H9 (cell line): ENCODE results near the gene TFPI. TPM values are rescaled to one million over a fixed set of nuclear protein-coding genes. Genes with fewer than 3 reads are reported as not detected.

Experiments used
- DNase-seq: peaks from one replicate; pipeline ENCODE4 v3.0.0-alpha.2; 2017
- H2AFZ ChIP-seq: one replicate; pipeline ENCODE4 v1.6.1; 2013; ENCODE audit warnings: mild to moderate bottlenecking, low read length, control low read depth, moderate library complexity
- H2AK5ac ChIP-seq: 2 replicates; pipeline ENCODE4 v1.6.1; 2013; ENCODE audit warnings: low read length, control low read depth, mixed read lengths; ENCODE audit not compliant: insufficient read length
- H2BK120ac ChIP-seq: one replicate; pipeline ENCODE4 v1.6.1; 2013; ENCODE audit warnings: low read depth, mild to moderate bottlenecking, low read length, control low read depth, inconsistent platforms; ENCODE audit not compliant: poor library complexity, severe bottlenecking
- H2BK12ac ChIP-seq: 2 replicates; pipeline ENCODE4 v1.6.1; 2013; ENCODE audit warnings: low read length, control low read depth, mixed read lengths, low read depth; ENCODE audit not compliant: insufficient read length
- H2BK15ac ChIP-seq: 2 replicates; pipeline ENCODE4 v1.6.1; 2013; ENCODE audit warnings: low read depth, low read length, control low read depth
- H2BK20ac ChIP-seq: one replicate; pipeline ENCODE4 v1.6.1; 2013; ENCODE audit warnings: low read depth, mild to moderate bottlenecking, low read length, control low read depth, inconsistent platforms; ENCODE audit not compliant: poor library complexity, severe bottlenecking
- H2BK5ac ChIP-seq: 2 replicates; pipeline ENCODE4 v1.6.1; 2013; ENCODE audit warnings: low read length, control low read depth, mixed read lengths; ENCODE audit not compliant: insufficient read length
- H3K14ac ChIP-seq: 2 replicates; pipeline ENCODE4 v1.6.1; 2013; ENCODE audit warnings: low read length, control low read depth; ENCODE audit not compliant: insufficient read depth
- H3K18ac ChIP-seq: 2 replicates; pipeline ENCODE4 v1.6.1; 2013; ENCODE audit warnings: low read depth, mild to moderate bottlenecking, mixed read lengths, low read length, control low read depth; ENCODE audit not compliant: insufficient read length
- H3K23ac ChIP-seq: 2 replicates; pipeline ENCODE4 v1.6.1; 2013; ENCODE audit warnings: low read length, control low read depth, mixed read lengths, low read depth; ENCODE audit not compliant: insufficient read length
- H3K23me2 ChIP-seq: 2 replicates; pipeline ENCODE4 v1.6.1; 2013; ENCODE audit warnings: low read depth, mild to moderate bottlenecking, mixed read lengths, low read length, control low read depth; ENCODE audit not compliant: insufficient read length, poor library complexity, severe bottlenecking
- H3K27ac ChIP-seq: 2 replicates; pipeline ENCODE4 v1.5.1; 2013; ENCODE audit warnings: low read length, control low read depth, mixed read lengths, low read depth; ENCODE audit not compliant: insufficient read length
- H3K27me3 ChIP-seq: 2 replicates; pipeline ENCODE4 v1.6.1; 2013; ENCODE audit warnings: low read length, control low read depth, inconsistent platforms; ENCODE audit not compliant: insufficient read depth
- H3K4ac ChIP-seq: 2 replicates; pipeline ENCODE4 v1.6.1; 2013; ENCODE audit warnings: low read depth, mild to moderate bottlenecking, control low read depth, inconsistent platforms, low read length, moderate library complexity
- H3K4me1 ChIP-seq: 2 replicates; pipeline ENCODE4 v1.6.1; 2013; ENCODE audit warnings: low read length, control low read depth, inconsistent platforms; ENCODE audit not compliant: insufficient read depth
- H3K4me2 ChIP-seq: 2 replicates; pipeline ENCODE4 v1.6.1; 2013; ENCODE audit warnings: low read length, control low read depth, mixed read lengths; ENCODE audit not compliant: insufficient read length, insufficient read depth
- H3K56ac ChIP-seq: 2 replicates; pipeline ENCODE4 v1.6.1; 2013; ENCODE audit warnings: low read depth, mild to moderate bottlenecking, mixed read lengths, low read length, control low read depth; ENCODE audit not compliant: insufficient read length
- H3K79me1 ChIP-seq: 2 replicates; pipeline ENCODE4 v1.6.1; 2013; ENCODE audit warnings: low read depth, mild to moderate bottlenecking, moderate library complexity, low read length, control low read depth, inconsistent platforms; ENCODE audit not compliant: insufficient read depth, poor library complexity, severe bottlenecking
- H3K79me2 ChIP-seq: 2 replicates; pipeline ENCODE4 v1.6.1; 2013; ENCODE audit warnings: low read length, control low read depth, inconsistent platforms; ENCODE audit not compliant: insufficient read depth
- H3K9ac ChIP-seq: 2 replicates; pipeline ENCODE4 v1.6.1; 2013; ENCODE audit warnings: low read length, control low read depth, mixed read lengths; ENCODE audit not compliant: insufficient read length; ENCODE audit errors: extremely low read depth
- H3K9me3 ChIP-seq: one replicate; pipeline ENCODE4 v1.6.1; 2013; ENCODE audit warnings: low read depth, low read length, inconsistent platforms; ENCODE audit not compliant: control insufficient read depth
- H3T11ph ChIP-seq: one replicate; pipeline ENCODE4 v1.6.1; 2013; ENCODE audit warnings: mild to moderate bottlenecking, low read length, control low read depth, inconsistent platforms
- H4K20me1 ChIP-seq: one replicate; pipeline ENCODE4 v1.6.1; 2013; ENCODE audit not compliant: control insufficient read depth, insufficient read length, insufficient read depth
- H4K5ac ChIP-seq: 2 replicates; pipeline ENCODE4 v1.6.1; 2013; ENCODE audit warnings: low read depth, mild to moderate bottlenecking, mixed read lengths, low read length, control low read depth; ENCODE audit not compliant: insufficient read length
- H4K8ac ChIP-seq: replicated peaks from 2 replicates; pipeline ENCODE4 v1.6.1; 2013; ENCODE audit warnings: low read length, control low read depth, mixed read lengths, low read depth; ENCODE audit not compliant: insufficient read length
- H4K91ac ChIP-seq: 2 replicates; pipeline ENCODE4 v1.6.1; 2013; ENCODE audit warnings: low read depth, mild to moderate bottlenecking, moderate library complexity, mixed read lengths, low read length, control low read depth; ENCODE audit not compliant: insufficient read length
- H3K27ac Mint-ChIP-seq, 3 experiments: 2 replicates in 2 of 3; 3 replicates in 1 of 3; pipeline ENCODE4 v1.8.0; 2020 to 2021; ENCODE audit warnings: mixed read lengths in 3 of 3, mild to moderate bottlenecking in 1 of 3, moderate library complexity in 1 of 3
- H3K27me3 Mint-ChIP-seq: 2 replicates; pipeline ENCODE4 v1.8.0; 2021; ENCODE audit warnings: low read depth, mild to moderate bottlenecking, moderate library complexity, mixed read lengths
- H3K36me3 Mint-ChIP-seq, 3 experiments: 2 replicates in 2 of 3; 3 replicates in 1 of 3; pipeline ENCODE4 v1.8.0; 2020 to 2021; ENCODE audit warnings: low read depth in 3 of 3, mixed read lengths in 3 of 3; ENCODE audit not compliant: insufficient read depth in 1 of 3
- H3K4me1 Mint-ChIP-seq, 2 experiments: 2 replicates each; pipeline ENCODE4 v1.8.0; 2020; ENCODE audit warnings: mixed read lengths in 2 of 2
- H3K4me3 Mint-ChIP-seq, 2 experiments: 2 replicates in 1 of 2; 3 replicates in 1 of 2; pipeline ENCODE4 v1.8.0; 2020 to 2021; ENCODE audit warnings: mild to moderate bottlenecking in 2 of 2, mixed read lengths in 2 of 2, moderate library complexity in 1 of 2
- H3K9me3 Mint-ChIP-seq, 2 experiments: 2 replicates in 1 of 2; 3 replicates in 1 of 2; pipeline ENCODE4 v1.8.0; 2020; ENCODE audit warnings: mild to moderate bottlenecking in 2 of 2, mixed read lengths in 2 of 2, moderate library complexity in 1 of 2
- CTCF ChIP-seq: fragments of 200-600 bp; sonication (generic); conservative IDR thresholded peaks from 3 replicates; pipeline ENCODE4 v1.8.0; 2021; ENCODE audit warnings: antibody characterized with exemption, mild to moderate bottlenecking
- WGBS: extraction: QIAGEN DNeasy Blood & Tissue Kit; methylation state at CpG from one replicate; pipeline ENCODE4 v1.1.7; 2013; ENCODE audit warnings: missing lambda C conversion rate, low lambda C conversion rate, mixed read lengths; ENCODE audit not compliant: insufficient read length; ENCODE audit errors: extremely low coverage; 5-methylcytosine and 5-hydroxymethylcytosine counted together
- total RNA-seq: library from RNA; stranded (reverse); gene quantifications from 2 replicates; pipeline ENCODE4 v1.2.1, GENCODE V29; 2021

TFPI gene
- total RNA-seq, 1 experiment from 2014 or later: 5.8 TPM

- H3K56ac ChIP-seq: no peak overlapping the region
- no peak overlapping the region for H4K5ac ChIP-seq
- H3K36me3 Mint-ChIP-seq: peaks cover 0 to 9% (median 0%) of the 10 kb centered on the region in 3 experiments; a peak in 2 of 7 replicates
- H2AFZ ChIP-seq: no peak overlapping the region
- H3K9me3 ChIP-seq: no peaks in the 10 kb centered on the region
- no peak overlapping the region; a peak in 1 of 7 replicates for H3K27ac Mint-ChIP-seq
- H3K4me2 ChIP-seq: no peak overlapping the region
- no peaks in the 10 kb centered on the region for H4K20me1 ChIP-seq
- no peaks in the 10 kb centered on the region for H3K27me3 Mint-ChIP-seq
- TF ChIP-seq CTCF: no peak
- no peaks in the 10 kb centered on the region for H3K9me3 Mint-ChIP-seq
- H3K27ac ChIP-seq: no peak overlapping the region
- no peak overlapping the region for H2BK120ac ChIP-seq
- H2BK15ac ChIP-seq: no peak overlapping the region
- H2BK20ac ChIP-seq: no peak overlapping the region
- no peak overlapping the region for H4K91ac ChIP-seq
- H3K79me1 ChIP-seq: no peaks in the 10 kb centered on the region
- no CpG with 5 or more reads among the region's 2 CpGs for WGBS
- peaks cover 10 to 20% of the 10 kb centered on the region in 2 experiments for H3K4me1 Mint-ChIP-seq
- no peak overlapping the region for H2BK5ac ChIP-seq
- H3K4me1 ChIP-seq: no peaks in the 10 kb centered on the region
- no peak overlapping the region for H3K18ac ChIP-seq
- no peaks in the 10 kb centered on the region for H3K27me3 ChIP-seq
- H3K23ac ChIP-seq: no peak overlapping the region
- DNase-seq: no peak
- no peak overlapping the region for H3K14ac ChIP-seq
- no peak overlapping the region for H3K4ac ChIP-seq
- H3K4me3 Mint-ChIP-seq: no peak overlapping the region
- H3K9ac ChIP-seq: no peak overlapping the region
- no peak overlapping the region for H3T11ph ChIP-seq
- no peak overlapping the region for H2BK12ac ChIP-seq
- H3K23me2 ChIP-seq: no peaks in the 10 kb centered on the region
- H3K79me2 ChIP-seq: no peaks in the 10 kb centered on the region
- no peak overlapping the region for H2AK5ac ChIP-seq
- no peak overlapping the region for H4K8ac ChIP-seq
Observed at GRCh38 chr2:187547353-187547979, 6.8 kb downstream of the TFPI start.
